Peyer's patch (tissue), 4 donors: ENCODE data around the gene CD63. TPM values are rescaled to one million over a fixed set of nuclear protein-coding genes. Genes with fewer than 3 reads are reported as not detected.

Experiments used
- DNase-seq, 3 donors: peaks; one replicate each; pipeline ENCODE4 v3.0.0-alpha.2; 2017 to 2019
- H3K27ac ChIP-seq, 4 donors: fragments of 200-600 bp; sonication (generic); one replicate each; pipeline ENCODE4 v1.5.1; 2016 to 2019
- H3K27me3 ChIP-seq, 2 donors: fragments of 200-600 bp; sonication (generic); one replicate each; pipeline ENCODE4 v1.5.1; 2019
- H3K36me3 ChIP-seq, 3 donors: fragments of 200-600 bp; sonication (generic); one replicate each; pipeline ENCODE4 v1.5.1; 2016 to 2019
- H3K4me1 ChIP-seq, 4 donors: fragments of 200-600 bp; sonication (generic); one replicate each; pipeline ENCODE4 v1.5.1; 2016 to 2019
- H3K4me3 ChIP-seq, 4 donors: fragments of 200-600 bp; sonication (generic); 1 replicate in 3 of 4; 2 replicates in 1 of 4; pipeline ENCODE4 v1.5.1; 2016 to 2019; ENCODE audit warnings: mild to moderate bottlenecking in 1 of 4
- H3K9me3 ChIP-seq, 4 donors: fragments of 200-600 bp; sonication (generic); one replicate each; pipeline ENCODE4 v1.5.1; 2016 to 2019; ENCODE audit warnings: mild to moderate bottlenecking in 1 of 4
- CTCF ChIP-seq, 6 experiments: fragments of 450-650 bp in 4 of 6; fragments of 200-600 bp in 2 of 6; sonication (generic) in 1 of 6; IDR thresholded peaks; one replicate each; pipeline ENCODE4 v1.5.1; 2017 to 2019; ENCODE audit warnings: antibody characterized with exemption in 6 of 6, mild to moderate bottlenecking in 3 of 6, moderate library complexity in 1 of 6
- POLR2A ChIP-seq, 2 donors: fragments of 450-650 bp; IDR thresholded peaks; one replicate each; pipeline ENCODE4 v1.5.1; 2017; ENCODE audit warnings: antibody characterized with exemption in 2 of 2, mild to moderate bottlenecking in 2 of 2, moderate library complexity in 2 of 2
- total RNA-seq, 4 donors: library from RNA; depleted of rRNA; stranded (reverse); fragments of >200 nt; gene quantifications; one replicate each; pipeline ENCODE4 v1.1.0, GENCODE V29; 2016

The CD63 gene
- total RNA-seq, 4 donors from 2014 or later, result 139 to 433 (median 351) TPM

GRCh38 chr12:55708695-55709233 is 20.0 kb downstream of the CD63 start:
- Histone ChIP-seq H3K27me3 (no peaks in the 10 kb centered on the region), H3K9me3 (no peaks in the 10 kb centered on the region), H3K27ac (peak overlapping the region in 1 of 4 donors; percentile 63), H3K4me1 (peaks cover 0 to 20% (median 6%) of the 10 kb centered on the region in 4 donors), H3K36me3 (no peaks in the 10 kb centered on the region), H3K4me3 (no peak overlapping the region)
- no peak for TF ChIP-seq POLR2A (IDR thresholded peaks at IDR 0.05)
- no peak for TF ChIP-seq CTCF (IDR thresholded peaks at IDR 0.05)
- no peak for DNase-seq

- TF ChIP-seq CTCF (IDR thresholded peaks at IDR 0.05) (no peak), POLR2A (IDR thresholded peaks at IDR 0.05) (no peak)
- no peaks in the 10 kb centered on the region for H3K9me3 ChIP-seq
- peaks cover 0 to 20% (median 6%) of the 10 kb centered on the region in 4 donors for H3K4me1 ChIP-seq
- peak within 1 kb of the TSS; percentile 49 to 69 (median 57) for H3K4me3 ChIP-seq
- H3K36me3 ChIP-seq, result no peaks in the 10 kb centered on the region
- no peaks in the 10 kb centered on the region for H3K27me3 ChIP-seq
- DNase-seq, result peak; percentile 59 to 84 (median 78)
- H3K27ac ChIP-seq, result peak within 1 kb of the TSS in 3 of 4 donors; percentile 20 to 63 (median 50)
These were observed 20.7 kb downstream of the CD63 start, which contains the start of gene ITGA7 for GRCh38 chr12:55707841-55708694. TSS of gene ITGA7 (minus strand) at chr12:55707904. CDS start at chr12:55707682, 222 bp downstream.

- TF ChIP-seq CTCF (IDR thresholded peaks at IDR 0.05) (no peak), POLR2A (IDR thresholded peaks at IDR 0.05) (no peak)
- Histone ChIP-seq H3K27ac (peak overlapping the region in 3 of 4 donors; percentile 20 to 63 (median 50)), H3K27me3 (no peaks in the 10 kb centered on the region), H3K9me3 (no peaks in the 10 kb centered on the region), H3K4me1 (peaks cover 0 to 20% (median 6%) of the 10 kb centered on the region in 4 donors), H3K36me3 (no peaks in the 10 kb centered on the region), H3K4me3 (peak overlapping the region; percentile 49 to 69 (median 57))
- no peak for DNase-seq
These were observed 21.6 kb downstream of the CD63 start for GRCh38 chr12:55707219-55707671.

- H3K27me3 ChIP-seq, result no peaks in the 10 kb centered on the region
These were observed 22.1 kb downstream of the CD63 start for GRCh38 chr12:55706568-55707218.

More at GRCh38 chr12:55706568-55707218, 22.1 kb downstream of the CD63 start:
- Histone ChIP-seq H3K27ac (peak overlapping the region in 2 of 4 donors; percentile 50 to 63), H3K4me1 (peaks cover 0 to 20% (median 6%) of the 10 kb centered on the region in 4 donors), H3K36me3 (no peaks in the 10 kb centered on the region), H3K4me3 (peak overlapping the region; percentile 49 to 69 (median 57)), H3K9me3 (no peaks in the 10 kb centered on the region)
- TF ChIP-seq POLR2A (IDR thresholded peaks at IDR 0.05) (no peak), CTCF (IDR thresholded peaks at IDR 0.05) (no peak)
- no peak for DNase-seq
